ENCODE measurements around the gene ATP2B2. TPM values are rescaled to one million over a fixed set of nuclear protein-coding genes. Genes with fewer than 3 reads are reported as not detected.

The ATP2B2 gene
- total RNA-seq, 1 donor from 2014 or later: not detected

- H3K4me3 ChIP-seq (ENCODE audit: low read depth, low read length): no peak overlapping the region
- TF ChIP-seq CTCF (IDR thresholded peaks at IDR 0.05; ENCODE audit: insufficient read depth, low read length, poor library complexity, severe bottlenecking): no peak
These were observed 28.7 kb upstream of the ATP2B2 start for GRCh38 chr3:10534066-10534465.

GRCh38 chr3:10533737-10534023 is 28.3 kb upstream of the ATP2B2 start:
- H3K27me3 ChIP-seq (ENCODE audit: control insufficient read depth, insufficient read depth, low read length): peaks cover 4% of the 10 kb centered on the region
- no peaks in the 10 kb centered on the region for H3K36me3 ChIP-seq (ENCODE audit: control insufficient read depth, insufficient read depth, low read length)
- no peak for TF ChIP-seq CTCF (IDR thresholded peaks at IDR 0.05; ENCODE audit: insufficient read depth, low read length, poor library complexity, severe bottlenecking)
- no peak for DNase-seq (ENCODE audit: low read depth)
- no peak overlapping the region for H3K4me3 ChIP-seq (ENCODE audit: low read depth, low read length)

More at GRCh38 chr3:10534066-10534465, 28.7 kb upstream of the ATP2B2 start:
- Histone ChIP-seq H3K27me3 (ENCODE audit: control insufficient read depth, insufficient read depth, low read length) (peaks cover 4% of the 10 kb centered on the region), H3K36me3 (ENCODE audit: control insufficient read depth, insufficient read depth, low read length) (no peaks in the 10 kb centered on the region)
- DNase-seq (ENCODE audit: low read depth): no peak

- no peak for TF ChIP-seq CTCF (IDR thresholded peaks at IDR 0.05; ENCODE audit: insufficient read depth, low read length, poor library complexity, severe bottlenecking)
- Histone ChIP-seq H3K4me3 (ENCODE audit: low read depth, low read length) (no peak overlapping the region), H3K36me3 (ENCODE audit: control insufficient read depth, insufficient read depth, low read length) (no peaks in the 10 kb centered on the region), H3K27me3 (ENCODE audit: control insufficient read depth, insufficient read depth, low read length) (peaks cover 4% of the 10 kb centered on the region)
- DNase-seq (ENCODE audit: low read depth): no peak
These were observed 27.8 kb upstream of the ATP2B2 start for GRCh38 chr3:10532939-10533736.

- Histone ChIP-seq H3K36me3 (ENCODE audit: control insufficient read depth, insufficient read depth, low read length) (no peaks in the 10 kb centered on the region), H3K4me3 (ENCODE audit: low read depth, low read length) (no peak overlapping the region), H3K27me3 (ENCODE audit: control insufficient read depth, insufficient read depth, low read length) (peaks cover 4% of the 10 kb centered on the region)
- no peak for TF ChIP-seq CTCF (IDR thresholded peaks at IDR 0.05; ENCODE audit: insufficient read depth, low read length, poor library complexity, severe bottlenecking)
- DNase-seq (ENCODE audit: low read depth): no peak
These were observed 25.6 kb upstream of the ATP2B2 start for GRCh38 chr3:10531031-10531430.

- TF ChIP-seq CTCF (IDR thresholded peaks at IDR 0.05; ENCODE audit: insufficient read depth, low read length, poor library complexity, severe bottlenecking): no peak
- no peaks in the 10 kb centered on the region for H3K36me3 ChIP-seq (ENCODE audit: control insufficient read depth, insufficient read depth, low read length)
- H3K4me3 ChIP-seq (ENCODE audit: low read depth, low read length): no peak overlapping the region
- peaks cover 4% of the 10 kb centered on the region for H3K27me3 ChIP-seq (ENCODE audit: control insufficient read depth, insufficient read depth, low read length)
- DNase-seq (ENCODE audit: low read depth): no peak
These were observed 24.9 kb upstream of the ATP2B2 start for GRCh38 chr3:10530241-10530640.

- H3K36me3 ChIP-seq (ENCODE audit: control insufficient read depth, insufficient read depth, low read length): no peaks in the 10 kb centered on the region
- DNase-seq (ENCODE audit: low read depth): no peak
- H3K27me3 ChIP-seq (ENCODE audit: control insufficient read depth, insufficient read depth, low read length): peaks cover 6% of the 10 kb centered on the region
- H3K4me3 ChIP-seq (ENCODE audit: low read depth, low read length): no peak overlapping the region
- TF ChIP-seq CTCF (IDR thresholded peaks at IDR 0.05; ENCODE audit: insufficient read depth, low read length, poor library complexity, severe bottlenecking): no peak
These were observed 24.4 kb upstream of the ATP2B2 start for GRCh38 chr3:10529809-10530208.
